Sigmoid colon (tissue), 4 donors: ENCODE measurements around the gene CENPO.

Experiments used
- CTCF ChIP-seq, 4 experiments: fragments of 450-650 bp in 3 of 4; fragments of 200-600 bp in 1 of 4; IDR thresholded peaks; one replicate each; pipeline ENCODE4 v1.5.1; 2016 to 2019; ENCODE audit warnings: antibody characterized with exemption in 4 of 4, mild to moderate bottlenecking in 3 of 4, moderate library complexity in 2 of 4
- EP300 ChIP-seq, 4 donors: sonication (generic); formaldehyde crosslinking; IDR thresholded peaks; one replicate each; pipeline ENCODE4 v1.6.1; 2017; ENCODE audit warnings: antibody characterized with exemption in 4 of 4
- POLR2A ChIP-seq, 2 donors: fragments of 450-650 bp; IDR thresholded peaks; one replicate each; pipeline ENCODE4 v1.6.1; 2016; ENCODE audit warnings: antibody characterized with exemption in 2 of 2, mild to moderate bottlenecking in 2 of 2, moderate library complexity in 2 of 2
- POLR2AphosphoS5 ChIP-seq, 4 donors: sonication (generic); formaldehyde crosslinking; IDR thresholded peaks; one replicate each; pipeline ENCODE4 v1.6.1; 2017; ENCODE audit warnings: antibody characterized with exemption in 4 of 4

GRCh38 chr2:24792542-24792873 lies 717 bp upstream of the CENPO start:
- no peak for TF ChIP-seq CTCF (IDR thresholded peaks at IDR 0.05)
- no peak for TF ChIP-seq POLR2A (IDR thresholded peaks at IDR 0.05)
- TF ChIP-seq POLR2AphosphoS5 (IDR thresholded peaks at IDR 0.05): no peak
- no peak for TF ChIP-seq EP300 (IDR thresholded peaks at IDR 0.05)
